OCI-LY1 (cell line): ENCODE data around the gene TMCC1.

Experiments used
- CTCF ChIP-seq: fragments of 200-600 bp; sonication (generic), shearing (Covaris generic); IDR thresholded peaks from 2 replicates; pipeline ENCODE4 v1.5.1; 2017; ENCODE audit warnings: mild to moderate bottlenecking, antibody characterized with exemption, low read length, moderate library complexity, mixed read lengths
- EZH2 ChIP-seq: fragments of 200-600 bp; sonication (generic), shearing (Covaris generic); IDR thresholded peaks from 2 replicates; pipeline ENCODE4 v1.8.0; 2017; ENCODE audit warnings: borderline replicate concordance, mixed run types, mild to moderate bottlenecking, antibody characterized with exemption, low read length, moderate library complexity, mixed read lengths

GRCh38 chr3:129611812-129612533, 281.5 kb downstream of the TMCC1 start:
- TF ChIP-seq CTCF (no peak), EZH2 (no peak)
